Brain microvascular endothelial cell (primary cell): ENCODE data around the gene RNF166.

Source experiments
- DNase-seq: peaks from one replicate; pipeline ENCODE4 v3.0.0-alpha.2; 2020
- H3K27ac ChIP-seq: fragments of 250-450 bp; sonication (Bioruptor Pico); 2 replicates; pipeline ENCODE4 v1.5.1; 2020; ENCODE audit warnings: mild to moderate bottlenecking, moderate library complexity
- H3K27me3 ChIP-seq: fragments of 250-450 bp; sonication (Bioruptor Pico); replicated peaks from 2 replicates; pipeline ENCODE4 v1.5.1; 2020; ENCODE audit warnings: mild to moderate bottlenecking
- H3K36me3 ChIP-seq: fragments of 250-450 bp; sonication (Bioruptor Pico); replicated peaks from 2 replicates; pipeline ENCODE4 v1.5.1; 2020; ENCODE audit warnings: mild to moderate bottlenecking
- H3K4me3 ChIP-seq: 2 replicates; pipeline ENCODE4 v1.5.1; 2011; ENCODE audit warnings: low read depth, mild to moderate bottlenecking, control low read depth, low read length, moderate library complexity
- in situ Hi-C: cut with HindIII; loops from 2 replicates; pipeline ENCODE4 v1.10.0; 2017; ENCODE audit warnings: low sequenced_read_pairs, low pct_ligation_motif_present
- TF ChIP-seq, protein P1 (sequence below): IDR thresholded peaks from 2 replicates; pipeline ENCODE4 v1.5.1; 2011; ENCODE audit warnings: low read depth, mild to moderate bottlenecking, moderate library complexity, low read length, control low read depth, inconsistent platforms; ENCODE audit errors: missing control alignments

Gene RNF166

DNA sequence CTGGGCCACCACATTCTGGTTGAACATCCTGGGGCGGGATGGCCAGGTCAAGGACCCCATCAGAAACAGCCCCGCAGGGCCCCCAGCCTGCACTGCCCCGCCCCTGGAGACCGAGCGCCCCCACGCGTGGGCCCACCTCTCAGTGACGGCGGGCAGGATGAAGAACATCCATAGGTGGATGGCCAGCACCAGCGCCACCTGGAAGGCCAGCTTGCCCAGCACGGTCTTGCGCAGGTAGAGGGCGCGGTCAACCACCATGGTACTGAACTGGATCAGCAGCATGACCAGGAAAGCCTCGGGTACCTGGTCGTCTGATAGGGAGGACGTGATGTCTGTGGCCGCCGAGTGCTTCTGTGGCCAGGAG is 13.7 kb upstream of the RNF166 start:
- no peak overlapping the region for H3K27ac ChIP-seq
- in situ Hi-C loops, result no loop called here
- H3K27me3 ChIP-seq, result no peaks in the 10 kb centered on the region
- H3K4me3 ChIP-seq, result no peak overlapping the region
- peaks cover 92% of the 10 kb centered on the region for H3K36me3 ChIP-seq
- TF ChIP-seq, protein P1, sequence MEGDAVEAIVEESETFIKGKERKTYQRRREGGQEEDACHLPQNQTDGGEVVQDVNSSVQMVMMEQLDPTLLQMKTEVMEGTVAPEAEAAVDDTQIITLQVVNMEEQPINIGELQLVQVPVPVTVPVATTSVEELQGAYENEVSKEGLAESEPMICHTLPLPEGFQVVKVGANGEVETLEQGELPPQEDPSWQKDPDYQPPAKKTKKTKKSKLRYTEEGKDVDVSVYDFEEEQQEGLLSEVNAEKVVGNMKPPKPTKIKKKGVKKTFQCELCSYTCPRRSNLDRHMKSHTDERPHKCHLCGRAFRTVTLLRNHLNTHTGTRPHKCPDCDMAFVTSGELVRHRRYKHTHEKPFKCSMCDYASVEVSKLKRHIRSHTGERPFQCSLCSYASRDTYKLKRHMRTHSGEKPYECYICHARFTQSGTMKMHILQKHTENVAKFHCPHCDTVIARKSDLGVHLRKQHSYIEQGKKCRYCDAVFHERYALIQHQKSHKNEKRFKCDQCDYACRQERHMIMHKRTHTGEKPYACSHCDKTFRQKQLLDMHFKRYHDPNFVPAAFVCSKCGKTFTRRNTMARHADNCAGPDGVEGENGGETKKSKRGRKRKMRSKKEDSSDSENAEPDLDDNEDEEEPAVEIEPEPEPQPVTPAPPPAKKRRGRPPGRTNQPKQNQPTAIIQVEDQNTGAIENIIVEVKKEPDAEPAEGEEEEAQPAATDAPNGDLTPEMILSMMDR, result no peak
- DNase-seq, result no peak

DNA sequence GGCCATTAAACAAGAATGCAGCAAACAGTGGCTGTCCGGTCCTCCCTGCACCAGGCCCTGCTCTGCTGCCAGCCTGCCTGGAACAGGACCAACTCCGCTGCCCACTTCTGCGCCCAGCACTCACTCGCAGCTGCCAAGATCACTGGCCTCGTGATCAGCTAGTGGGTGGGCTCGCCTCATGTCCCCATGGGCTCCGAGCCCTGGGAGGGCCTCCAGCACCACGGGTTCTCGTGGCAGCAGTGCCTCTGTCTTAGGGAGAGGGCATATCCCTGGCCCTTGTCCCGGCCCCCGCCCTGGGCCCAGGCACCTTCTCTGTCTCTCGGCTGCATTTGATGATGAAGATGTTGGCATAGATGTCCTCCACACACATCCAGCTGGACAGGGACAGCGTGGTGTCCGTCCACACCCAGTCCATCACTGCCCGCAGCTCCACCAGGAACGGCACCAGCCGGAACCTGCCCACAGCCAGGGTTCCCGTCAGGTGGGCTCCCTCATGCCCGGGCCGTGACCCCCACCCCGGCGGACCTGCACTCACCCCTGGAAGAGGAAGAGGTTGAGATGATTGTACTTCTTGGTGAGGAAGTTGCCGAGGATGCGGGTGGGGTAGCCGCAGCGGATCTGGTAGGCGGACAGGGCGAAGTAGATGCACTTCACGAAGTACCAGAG is 13.2 kb upstream of the RNF166 start:
- no peak for DNase-seq
- no peaks in the 10 kb centered on the region for H3K27me3 ChIP-seq
- TF ChIP-seq, protein P1, result no peak
- in situ Hi-C loops, result no loop called here
- no peak overlapping the region for H3K27ac ChIP-seq
- H3K36me3 ChIP-seq, result peaks cover 92% of the 10 kb centered on the region
- no peak overlapping the region for H3K4me3 ChIP-seq

DNA sequence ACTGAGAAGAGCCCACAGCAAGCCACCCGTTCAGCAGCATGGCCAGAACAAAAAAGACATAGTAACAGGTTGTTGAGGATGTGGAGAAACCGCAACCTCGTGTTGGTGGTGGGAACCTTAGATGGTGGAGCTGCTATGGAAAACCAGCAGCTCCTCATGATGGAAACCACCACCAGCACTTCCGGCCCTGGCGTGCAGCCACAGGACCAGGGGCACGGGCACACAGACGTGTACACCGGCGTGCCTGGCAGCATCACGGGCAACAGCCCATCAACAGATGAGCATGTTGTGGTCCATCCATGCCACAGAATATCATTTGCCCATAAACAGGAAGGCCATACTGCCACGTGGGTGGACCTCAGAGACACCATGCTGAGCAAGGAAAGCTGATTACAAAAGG is 12.0 kb upstream of the RNF166 start:
- Histone ChIP-seq H3K4me3 (no peak overlapping the region), H3K27me3 (no peaks in the 10 kb centered on the region), H3K36me3 (peaks cover 92% of the 10 kb centered on the region), H3K27ac (no peak overlapping the region)
- TF ChIP-seq, protein P1, result no peak
- in situ Hi-C loops, result no loop called here
- DNase-seq, result no peak

DNA sequence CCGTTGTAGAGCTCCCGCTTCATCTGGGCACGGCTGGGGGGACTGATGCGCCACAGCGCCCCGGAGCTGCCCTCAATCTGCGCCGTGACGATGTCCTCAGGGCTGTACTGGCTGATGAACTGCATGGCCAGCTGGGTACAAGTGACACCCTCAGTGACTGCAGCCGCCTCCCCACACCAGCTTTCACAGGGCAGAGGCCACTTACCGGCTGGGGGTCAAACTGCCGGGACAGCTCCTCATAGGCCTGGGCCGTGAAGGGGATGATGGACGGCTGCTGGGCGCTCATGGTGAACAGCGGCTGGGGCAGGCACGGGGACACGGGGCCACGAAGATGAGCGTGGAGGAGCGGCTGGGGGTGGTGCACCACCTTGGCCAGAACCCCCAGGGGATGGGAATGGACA is 10.4 kb upstream of the RNF166 start:
- TF ChIP-seq, protein P1, result no peak
- Histone ChIP-seq H3K4me3 (no peak overlapping the region), H3K27me3 (no peaks in the 10 kb centered on the region), H3K27ac (no peak overlapping the region), H3K36me3 (peaks cover 77% of the 10 kb centered on the region)
- in situ Hi-C loops, result no loop called here
- no peak for DNase-seq

DNA sequence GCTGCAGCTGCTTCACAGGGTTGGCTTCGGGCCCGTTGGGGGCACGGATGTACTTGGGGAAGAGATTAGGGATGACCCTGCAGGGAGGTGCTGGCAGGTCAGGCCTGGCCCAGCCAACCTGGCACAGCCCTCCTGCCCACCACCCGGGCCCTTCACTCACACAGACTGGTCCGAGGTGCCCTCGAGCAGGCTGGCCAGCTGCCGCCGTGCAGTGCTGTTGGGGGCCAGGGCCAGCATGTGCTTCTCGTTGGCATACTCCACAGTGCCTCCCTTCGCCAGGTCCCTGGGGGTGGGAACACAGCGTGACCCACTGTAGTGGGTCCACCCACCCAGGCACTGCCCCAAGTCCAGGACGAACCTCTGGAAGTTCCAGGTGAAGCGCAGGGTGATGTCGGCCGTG is 10.0 kb upstream of the RNF166 start:
- in situ Hi-C loops, result no loop called here
- H3K4me3 ChIP-seq, result no peak overlapping the region
- H3K27me3 ChIP-seq, result no peaks in the 10 kb centered on the region
- H3K27ac ChIP-seq, result no peak overlapping the region
- H3K36me3 ChIP-seq, result peaks cover 73% of the 10 kb centered on the region
- TF ChIP-seq, protein P1, result no peak
- no peak for DNase-seq
